Right lobe of liver (tissue), 6 donors: ENCODE data around the gene CALR. TPM values are rescaled to one million over a fixed set of nuclear protein-coding genes. Genes with fewer than 3 reads are reported as not detected.
A peak's percentile ranks its signal among the peaks of the same experiment; 100 is the strongest.
"Not testable (repeated sequence)": the region's sequence is repeated elsewhere in the genome, so short reads cannot be mapped to it uniquely, and the experiment has no call there.

Experiments used
- ATAC-seq, 4 donors: fragments of 200-7000 bp; cut with Tn5 transposase; one replicate each; pipeline ENCODE4 v1.9.1; 2020; ENCODE audit warnings: mild to moderate bottlenecking in 4 of 4, moderate library complexity in 4 of 4
- DNase-seq, 3 donors: peaks; one replicate each; pipeline ENCODE4 v3.0.0-alpha.2; 2020
- H3K27ac ChIP-seq, 3 donors: fragments of 200-600 bp; one replicate each; pipeline ENCODE4 v1.8.0; 2022
- H3K27me3 ChIP-seq, 2 donors: fragments of 200-600 bp; one replicate each; pipeline ENCODE4 v1.8.0; 2022
- H3K36me3 ChIP-seq, 4 donors: fragments of 200-600 bp; sonication (generic) in 1 of 4; one replicate each; pipeline versions ENCODE4 v1.5.1 to v1.8.0; 2017 to 2022; ENCODE audit warnings: control low read depth in 1 of 4
- H3K4me1 ChIP-seq, 4 donors: fragments of 200-600 bp; sonication (generic) in 1 of 4; one replicate each; pipeline versions ENCODE4 v1.5.1 to v1.8.0; 2017 to 2022; ENCODE audit warnings: control low read depth in 1 of 4
- H3K4me3 ChIP-seq, 3 donors: fragments of 200-600 bp; one replicate each; pipeline ENCODE4 v1.8.0; 2022
- H3K9me3 ChIP-seq, 4 donors: fragments of 200-600 bp; sonication (generic) in 1 of 4; one replicate each; pipeline versions ENCODE4 v1.5.1 to v1.8.0; 2017 to 2022; ENCODE audit warnings: control low read depth in 1 of 4
- CTCF ChIP-seq, 4 donors: fragments of 200-600 bp in 3 of 4; fragments of 450-650 bp in 1 of 4; IDR thresholded peaks; one replicate each; pipeline versions ENCODE4 v1.5.1 to v1.8.0; 2016 to 2022; ENCODE audit warnings: antibody characterized with exemption in 4 of 4, mild to moderate bottlenecking in 2 of 4
- POLR2A ChIP-seq: fragments of 450-650 bp; IDR thresholded peaks from one replicate; pipeline ENCODE4 v1.6.1; 2017; ENCODE audit warnings: antibody characterized with exemption, mild to moderate bottlenecking
- WGBS: methylation state at CpG from one replicate; pipeline ENCODE4 v1.1.6; 2018; ENCODE audit warnings: low coverage, low lambda C conversion rate; ENCODE audit not compliant: insufficient coverage; ENCODE audit errors: missing lambda C conversion rate; 5-methylcytosine and 5-hydroxymethylcytosine counted together
- intact Hi-C, 2 donors: fragments of 100-400 bp; cut with DNase I; formaldehyde crosslinking; loops; one replicate each; pipeline versions ENCODE4 v1.11.2 to v1.14.1; 2022
- long read RNA-seq: library from polyadenylated mRNA; unstranded; transcript quantifications from one replicate; pipeline ENCODE4 v2.0.0, GENCODE V29; 2019
- total RNA-seq, 6 experiments: library from RNA; depleted of rRNA in 2 of 6; stranded (reverse); fragments of >200 nt in 2 of 6; fragmentation: NEBNext Ultra II Directional in 3 of 6; extraction: Animal tissue kit (Norgen Biotek cat#: 25700) in 3 of 6; gene quantifications; one replicate each; pipeline versions ENCODE4 v1.1.0 to v1.2.4, GENCODE V29; 2016 to 2023
- donor health status: DM: no; HTN: yes; CAD: no.
- donor health status: DM: no; HTN: no; CAD: no.
- donor health status: DM: no; HTN: no; CAD: no.
- donor health status: DM: no; HTN: yes; CAD: no.
- donor health status: DM: no; HTN: yes; CAD: no.

Gene CALR
- total RNA-seq, result 1,000 to 10,000 TPM in 3 of 6 experiments, 100 to 1,000 TPM in 3; 771 to 1,471 (median 1,008) TPM
- long read RNA-seq, transcript CALR-201 (9 exons, 1,903 nt), result major isoform, 104 of 203 reads
- long read RNA-seq, partial matches to known transcripts, result 15 of 203 reads
- long read RNA-seq, other reads (novel, unspliced or antisense), result 84 of 203 reads

- H3K27me3 ChIP-seq, result no peaks in the 10 kb centered on the region
- intact Hi-C loops, result loop anchor here in 1 of 2 donors (10.0 kb wide), 1 partner anchor 53 kb away; the partner anchor contains the start of genes DNASE2 and KLF1
- peak; percentile 78 to 92 (median 88) for ATAC-seq
- no peaks in the 10 kb centered on the region for H3K9me3 ChIP-seq
- H3K36me3 ChIP-seq, result peaks cover 7 to 41% (median 28%) of the 10 kb centered on the region in 4 donors
- no peak for TF ChIP-seq CTCF (IDR thresholded peaks at IDR 0.05)
- TF ChIP-seq POLR2A, result peak; percentile 100
- 0% methylated on average over 16 of the region's 63 CpGs for WGBS
- H3K27ac ChIP-seq, result peak within 1 kb of the TSS; percentile 77 to 92 (median 81)
- H3K4me1 ChIP-seq, result peaks cover 0 to 45% (median 11%) of the 10 kb centered on the region in 4 donors
- peak; percentile 99 to 100 (median 99) for DNase-seq
- H3K4me3 ChIP-seq, result peak within 1 kb of the TSS; percentile 94 to 100 (median 97)
Measured at GRCh38 chr19:12937927-12938778, at the start of gene CALR. CALR (plus strand) TSS chr19:12938609; CDS start chr19:12938680, 71 bp downstream.

- H3K36me3 ChIP-seq, result peaks cover 0 to 22% (median 0%) of the 10 kb centered on the region in 4 donors
- intact Hi-C loops, result not testable (repeated sequence)
Measured at GRCh38 chr19:12890299-12890786, 48.1 kb upstream of the CALR start.

DNA sequence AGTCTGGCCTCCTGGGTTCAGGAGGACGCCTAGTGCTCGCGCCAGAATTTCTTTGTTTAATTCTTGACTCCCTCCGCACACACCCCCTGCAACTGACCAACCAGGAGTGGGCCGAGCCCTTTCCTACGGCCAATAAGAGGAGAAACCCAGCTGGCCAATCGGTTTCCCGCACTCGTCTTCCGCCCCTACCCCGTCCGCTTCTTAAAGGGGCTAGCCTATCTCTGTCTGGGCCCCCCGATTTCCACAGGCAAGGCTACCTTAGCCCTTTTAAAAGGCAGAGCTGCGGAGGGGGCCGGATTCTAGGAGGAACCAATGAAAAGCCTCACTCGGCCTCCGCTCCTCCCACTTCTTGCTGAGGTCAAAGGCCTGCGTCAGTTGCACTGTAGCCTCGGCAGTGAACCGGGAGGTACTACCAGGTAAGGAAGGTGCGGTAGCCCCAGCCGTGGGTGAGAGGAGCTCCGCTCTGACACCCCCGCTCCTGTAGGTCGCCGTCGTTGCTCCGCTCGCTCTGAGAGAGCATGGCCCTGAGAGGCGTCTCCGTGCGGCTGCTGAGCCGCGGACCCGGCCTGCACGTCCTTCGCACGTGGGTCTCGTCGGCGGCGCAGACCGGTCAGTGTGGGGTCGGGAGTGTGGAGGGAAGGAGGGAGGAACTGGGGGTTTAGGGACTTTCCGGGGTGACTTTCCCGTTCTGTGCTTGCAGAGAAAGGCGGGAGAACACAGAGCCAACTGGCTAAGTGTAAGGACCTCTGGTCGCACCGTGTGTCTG lies 47.4 kb upstream of the CALR start, which contains the start of gene GCDH:
TSS of gene GCDH (plus strand) at position 374 of the 766 bp plus-strand sequence. CDS start at position 519, 145 bp downstream.
- WGBS, result under 1% methylated on average over 36 of the region's 49 CpGs
- peak within 1 kb of the TSS in 2 of 3 donors; percentile 79 to 83 for H3K27ac ChIP-seq

More at GRCh38 chr19:12890299-12890786, 48.1 kb upstream of the CALR start:
- Histone ChIP-seq H3K4me1 (peaks cover 0 to 16% (median 6%) of the 10 kb centered on the region in 4 donors), H3K27ac (peak overlapping the region in 1 of 3 donors; percentile 59)
- not testable (repeated sequence) for DNase-seq, ATAC-seq, H3K4me3 ChIP-seq, H3K9me3 ChIP-seq, H3K27me3 ChIP-seq
- 36% methylated on average over 9 of the region's 10 CpGs for WGBS

GRCh38 chr19:12891553-12892021 lies 46.8 kb upstream of the CALR start:
- intact Hi-C loops, result no loop called here
- peaks cover 0 to 29% (median 4%) of the 10 kb centered on the region in 4 donors for H3K36me3 ChIP-seq
- peak in 1 of 3 donors; percentile 74 for DNase-seq
- ATAC-seq, result peak; percentile 1 to 58 (median 24)
- 0% methylated on average over 7 of the region's 26 CpGs for WGBS
- H3K9me3 ChIP-seq, result no peaks in the 10 kb centered on the region
- H3K27ac ChIP-seq, result peak overlapping the region in 2 of 3 donors; percentile 79 to 83
- peak overlapping the region; percentile 92 to 96 (median 95) for H3K4me3 ChIP-seq
- no peaks in the 10 kb centered on the region for H3K27me3 ChIP-seq
- H3K4me1 ChIP-seq, result peaks cover 0 to 16% (median 6%) of the 10 kb centered on the region in 4 donors
- TF ChIP-seq POLR2A, result no peak
- TF ChIP-seq CTCF (IDR thresholded peaks at IDR 0.05), result no peak

More for the DNA sequence above, 47.4 kb upstream of the CALR start, which contains the start of gene GCDH:
- H3K36me3 ChIP-seq, result peaks cover 0 to 23% (median under 1%) of the 10 kb centered on the region in 4 donors
- TF ChIP-seq POLR2A (peak; percentile 81), CTCF (IDR thresholded peaks at IDR 0.05) (no peak)
- H3K27me3 ChIP-seq, result no peaks in the 10 kb centered on the region
- DNase-seq, result peak; percentile 95 to 99 (median 98)
- no peaks in the 10 kb centered on the region for H3K9me3 ChIP-seq
- ATAC-seq, result peak; percentile 94 to 97 (median 97)
- intact Hi-C loops, result no loop called here
- H3K4me1 ChIP-seq, result peaks cover 0 to 16% (median 6%) of the 10 kb centered on the region in 4 donors
- peak within 1 kb of the TSS; percentile 92 to 96 (median 95) for H3K4me3 ChIP-seq
